CMK (cell line): Measurements from ENCODE around the gene FARP1.

ENCODE experiments used
- DNase-seq: peaks from one replicate; pipeline ENCODE4 v3.0.0-alpha.2; 2010; ENCODE audit warnings: low read depth

The FARP1 gene

DNA sequence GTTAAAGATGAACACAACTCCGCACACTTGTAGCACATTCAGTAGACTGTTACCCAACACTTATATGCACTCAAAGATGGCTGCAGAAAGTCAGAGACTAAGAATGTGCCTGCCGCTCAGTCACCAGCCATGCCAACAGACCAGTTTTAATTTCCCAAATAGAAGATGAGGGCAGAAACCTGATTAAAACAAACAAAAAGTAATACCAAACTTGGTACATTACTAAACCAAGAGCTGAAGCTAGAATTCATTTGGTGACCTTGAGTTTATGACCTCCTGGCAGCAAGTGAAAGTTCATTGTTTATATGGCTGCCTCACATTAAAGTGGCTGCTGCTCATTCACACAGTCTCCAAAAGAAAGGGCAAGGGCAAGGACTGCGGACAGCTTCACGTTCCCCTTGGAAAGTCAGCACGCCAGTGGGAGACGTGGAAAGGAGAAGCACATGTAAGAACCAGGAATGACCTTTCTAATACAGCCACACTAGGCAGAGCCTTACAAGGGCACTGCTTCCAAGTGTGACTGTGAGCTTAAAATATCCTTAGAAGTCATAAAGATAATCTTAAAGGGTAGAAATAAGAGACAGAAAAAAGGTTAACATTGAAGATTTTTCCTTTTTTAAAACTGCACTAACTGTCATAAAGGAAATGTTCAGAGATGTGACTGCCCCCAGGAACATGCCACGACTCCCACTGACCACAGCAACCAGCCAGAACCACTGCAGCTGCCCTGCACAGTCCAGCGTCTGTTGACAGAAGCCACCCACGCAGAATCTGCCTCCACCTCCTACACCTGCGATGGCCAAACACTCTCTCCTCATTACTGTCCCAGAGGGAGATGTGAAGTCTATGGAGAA, 360.5 kb downstream of the FARP1 start:
- DNase-seq = no peak

DNA sequence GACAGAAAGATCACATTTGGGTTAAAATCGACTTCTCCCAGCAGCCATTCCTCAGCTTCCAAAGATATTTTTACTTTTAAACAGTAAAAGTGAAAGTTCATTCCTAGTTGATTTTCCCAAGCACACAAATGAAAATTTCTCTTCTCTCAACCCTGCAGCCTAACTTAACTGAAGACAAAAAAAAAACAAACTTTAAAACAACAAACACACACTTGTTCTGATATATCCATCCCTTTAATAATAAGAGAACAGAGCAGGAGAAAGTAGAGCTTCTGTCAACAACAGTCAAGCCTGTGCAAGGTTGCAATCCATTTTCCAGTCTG, 361.1 kb downstream of the FARP1 start:
- DNase-seq = no peak

DNA sequence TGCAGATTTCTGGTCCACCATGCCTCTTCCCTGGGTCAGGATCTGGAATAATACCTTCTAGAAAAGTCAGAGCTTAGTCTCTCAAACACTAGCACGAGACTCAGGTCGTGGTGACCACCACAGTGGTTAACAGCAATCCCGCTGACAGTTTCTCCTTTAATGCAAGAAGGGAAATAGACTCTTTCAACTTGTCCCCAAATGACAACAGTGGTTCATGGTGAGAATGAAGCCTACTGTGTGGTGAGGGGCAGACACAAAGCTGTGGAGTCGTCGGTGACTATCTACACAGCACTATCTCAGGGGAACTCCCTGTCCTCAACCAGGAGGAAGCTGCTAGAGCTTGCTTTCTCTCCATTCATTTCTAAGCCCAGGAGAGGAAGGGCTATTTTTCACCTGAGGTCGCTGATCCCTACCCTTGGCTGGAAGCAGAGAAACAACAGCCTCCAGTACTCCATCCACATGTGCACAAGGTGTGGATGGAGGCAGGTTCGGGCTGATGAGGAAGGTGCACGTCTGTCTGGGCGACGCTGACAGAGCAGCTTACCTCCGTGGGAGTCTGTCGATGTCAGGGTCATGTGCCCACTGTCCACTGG, 361.6 kb downstream of the FARP1 start:
- DNase-seq = no peak
